Neural cell (in vitro differentiated cells): ENCODE measurements around the gene ANO1. TPM values are rescaled to one million over a fixed set of nuclear protein-coding genes. Genes with fewer than 3 reads are reported as not detected.

Experiments
- H2AFZ ChIP-seq: fragments of 200-600, 300-800 bp; sonication (generic), shearing (Covaris generic); 2 replicates; pipeline ENCODE4 v1.6.0; 2014; ENCODE audit warnings: low read depth, mild to moderate bottlenecking, antibody characterized with exemption, low read length, moderate library complexity
- H3F3A ChIP-seq: fragments of 200-600 bp; shearing (Covaris generic); 2 replicates; pipeline ENCODE4 v1.6.1; 2016; ENCODE audit warnings: mild to moderate bottlenecking, moderate library complexity, mixed read lengths, antibody characterized with exemption, low read length; ENCODE audit not compliant: insufficient read depth, poor library complexity, severe bottlenecking
- H3K27ac ChIP-seq: fragments of 200-600, 300-800 bp; sonication (generic), shearing (Covaris generic); 2 replicates; pipeline ENCODE4 v1.5.1; 2014; ENCODE audit warnings: mild to moderate bottlenecking, low read length, moderate library complexity
- H3K27me3 ChIP-seq: fragments of 300-800, 200-600 bp; sonication (generic), shearing (Covaris generic); 2 replicates; pipeline ENCODE4 v1.6.0; 2014; ENCODE audit warnings: mild to moderate bottlenecking, low read depth, low read length, moderate library complexity; ENCODE audit not compliant: insufficient read depth
- H3K36me3 ChIP-seq: fragments of 300-800, 200-600 bp; sonication (generic), shearing (Covaris generic); 2 replicates; pipeline ENCODE4 v1.5.1; 2014; ENCODE audit warnings: mild to moderate bottlenecking, antibody characterized with exemption, low read length, moderate library complexity; ENCODE audit not compliant: insufficient read depth
- H3K4me2 ChIP-seq: fragments of 300-800, 200-600 bp; sonication (generic), shearing (Covaris generic); 2 replicates; pipeline ENCODE4 v1.6.0; 2014; ENCODE audit warnings: mild to moderate bottlenecking, low read length
- H3K4me3 ChIP-seq: fragments of 300-800, 200-600 bp; sonication (generic), shearing (Covaris generic); 2 replicates; pipeline ENCODE4 v1.5.1; 2014; ENCODE audit warnings: mild to moderate bottlenecking, low read length, moderate library complexity
- H3K79me2 ChIP-seq: fragments of 200-600 bp; shearing (Covaris generic); replicated peaks from 2 replicates; pipeline ENCODE4 v1.6.0; 2014; ENCODE audit warnings: mild to moderate bottlenecking, low read length, moderate library complexity; ENCODE audit not compliant: insufficient read depth
- H3K9ac ChIP-seq: fragments of 300-800, 200-600 bp; sonication (generic), shearing (Covaris generic); 2 replicates; pipeline ENCODE4 v1.6.1; 2016; ENCODE audit warnings: mild to moderate bottlenecking, low read length, mixed read lengths
- H3K9me2 ChIP-seq: fragments of 200-600 bp; shearing (Covaris generic); 2 replicates; pipeline ENCODE4 v1.6.1; 2016; ENCODE audit warnings: mild to moderate bottlenecking, low read length, mixed read lengths; ENCODE audit not compliant: insufficient read depth
- H3K9me3 ChIP-seq: fragments of 200-600, 300-800 bp; sonication (generic), shearing (Covaris generic); 2 replicates; pipeline ENCODE4 v1.6.1; 2016; ENCODE audit warnings: mild to moderate bottlenecking, mixed run types, low read length, moderate library complexity, mixed read lengths
- H4K20me1 ChIP-seq: fragments of 200-600 bp; shearing (Covaris generic); 2 replicates; pipeline ENCODE4 v1.6.1; 2016; ENCODE audit warnings: mild to moderate bottlenecking, mixed run types; ENCODE audit not compliant: insufficient read depth
- CTCF ChIP-seq: fragments of 450-650 bp; IDR thresholded peaks from 2 replicates; pipeline ENCODE4 v1.5.1; 2014; ENCODE audit warnings: antibody characterized with exemption, mild to moderate bottlenecking, moderate library complexity; ENCODE audit not compliant: poor library complexity, severe bottlenecking
- EP300 ChIP-seq: fragments of 450-650 bp; conservative IDR thresholded peaks from 2 replicates; pipeline ENCODE4 v1.6.1; 2014; ENCODE audit warnings: antibody characterized with exemption, mild to moderate bottlenecking, moderate library complexity; ENCODE audit not compliant: poor library complexity, severe bottlenecking
- EZH2 ChIP-seq: fragments of 200-600, 300-800 bp; shearing (Covaris generic), sonication (generic); IDR thresholded peaks from 2 replicates; pipeline ENCODE4 v1.6.1; 2014; ENCODE audit warnings: antibody characterized with exemption, low read length, borderline replicate concordance, mild to moderate bottlenecking; ENCODE audit not compliant: insufficient read depth, poor library complexity, severe bottlenecking
- MXI1 ChIP-seq: fragments of 450-650 bp; conservative IDR thresholded peaks from 2 replicates; pipeline ENCODE4 v1.6.1; 2014; ENCODE audit warnings: antibody characterized with exemption, mild to moderate bottlenecking; ENCODE audit not compliant: poor library complexity, severe bottlenecking
- POLR2AphosphoS5 ChIP-seq: IDR thresholded peaks from 2 replicates; pipeline ENCODE4 v1.6.1; 2012
- RAD21 ChIP-seq: fragments of 450-650 bp; conservative IDR thresholded peaks from 2 replicates; pipeline ENCODE4 v1.6.1; 2014; ENCODE audit warnings: antibody characterized with exemption, mild to moderate bottlenecking, moderate library complexity
- REST ChIP-seq: IDR thresholded peaks from 2 replicates; pipeline ENCODE4 v1.6.1; 2012; ENCODE audit warnings: borderline replicate concordance
- SMC3 ChIP-seq: fragments of 450-650 bp; conservative IDR thresholded peaks from 2 replicates; pipeline ENCODE4 v1.6.1; 2014; ENCODE audit warnings: antibody characterized with exemption, mild to moderate bottlenecking, moderate library complexity; ENCODE audit not compliant: poor library complexity
- TAF1 ChIP-seq: IDR thresholded peaks from 2 replicates; pipeline ENCODE4 v1.6.1; 2012; ENCODE audit warnings: low read depth
- polyA plus RNA-seq: library from polyadenylated mRNA; depleted of rRNA; stranded (reverse); fragments of >200 nt; gene quantifications from 2 replicates; pipeline ENCODE4 v1.2.3, GENCODE V29; 2014

The ANO1 gene
- polyA plus RNA-seq, 1 donor from 2014 or later, result not detected

DNA sequence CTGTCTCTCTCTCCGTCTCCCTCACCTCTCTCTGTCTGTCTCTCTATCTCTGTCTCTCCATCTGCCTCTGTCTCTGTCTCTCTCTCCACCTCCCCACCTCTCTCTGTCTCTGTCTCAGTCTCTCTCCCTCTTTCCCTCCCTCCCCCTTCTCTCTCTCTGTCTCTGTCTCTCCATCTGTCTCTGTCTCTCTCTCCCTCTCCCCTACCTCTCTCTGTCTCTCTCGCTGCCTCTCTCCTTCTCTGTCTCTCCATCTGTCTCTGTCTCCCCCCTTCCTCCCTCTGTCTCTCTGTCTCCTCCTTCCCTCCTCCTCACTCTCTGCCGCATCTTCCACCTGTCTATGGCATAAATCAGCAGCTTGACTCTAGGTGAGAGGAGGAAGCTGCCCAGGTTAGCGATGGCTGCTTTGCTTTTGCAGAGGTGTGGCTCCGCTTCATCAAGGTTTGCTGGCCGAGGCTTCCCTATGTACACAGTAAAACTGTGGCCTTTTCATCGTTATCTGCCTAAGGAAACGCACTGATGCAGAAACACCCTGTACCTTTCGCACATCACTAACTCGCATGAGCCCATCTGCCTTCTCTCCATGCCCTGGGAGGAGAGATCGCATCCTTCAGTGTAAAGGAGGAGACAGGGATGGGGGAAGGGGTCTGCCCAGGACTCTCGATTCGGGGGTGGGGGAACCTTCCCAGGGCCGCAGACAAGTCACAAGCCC, 44.5 kb downstream of the ANO1 start:
- H2AFZ ChIP-seq, result no peak overlapping the region
- no peaks in the 10 kb centered on the region for H3K27me3 ChIP-seq
- H3K36me3 ChIP-seq, result no peaks in the 10 kb centered on the region
- H3K27ac ChIP-seq, result no peak overlapping the region
- TF ChIP-seq EZH2 (no peak), EP300 (no peak)
- H3K79me2 ChIP-seq, result no peaks in the 10 kb centered on the region
- H4K20me1 ChIP-seq, result no peaks in the 10 kb centered on the region
- H3K4me3 ChIP-seq, result no peak overlapping the region
- H3K9ac ChIP-seq, result no peak overlapping the region
- H3K9me3 ChIP-seq, result no peaks in the 10 kb centered on the region
- no peaks in the 10 kb centered on the region for H3F3A ChIP-seq
- H3K9me2 ChIP-seq, result no peaks in the 10 kb centered on the region
- no peak overlapping the region for H3K4me2 ChIP-seq

DNA sequence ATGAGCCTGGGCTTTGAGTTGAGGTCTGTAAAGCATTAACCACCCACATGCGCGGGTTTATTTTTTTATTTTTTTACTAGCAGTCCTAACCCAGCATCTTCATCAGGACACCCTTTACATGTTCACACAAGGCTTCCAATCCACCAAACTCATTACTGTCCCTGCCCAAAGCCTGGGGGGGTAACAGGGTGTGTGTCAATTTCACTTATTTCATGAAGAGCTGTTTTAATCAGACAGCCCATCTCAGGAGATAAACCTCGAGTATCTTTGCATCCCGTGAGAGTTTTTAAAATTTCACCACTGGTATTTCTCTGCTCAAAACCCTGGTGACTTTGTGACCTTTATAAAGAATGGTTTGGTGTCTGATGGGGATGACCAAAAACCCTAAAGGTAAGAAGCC, 45.6 kb downstream of the ANO1 start:
- no peak overlapping the region for H2AFZ ChIP-seq
- H3K9me2 ChIP-seq, result no peaks in the 10 kb centered on the region
- TF ChIP-seq SMC3, result no peak
- TF ChIP-seq TAF1, result no peak
- TF ChIP-seq RAD21, result no peak
- TF ChIP-seq EP300, result no peak
- TF ChIP-seq CTCF, result no peak
- no peak for TF ChIP-seq REST
- no peak for TF ChIP-seq POLR2AphosphoS5
- no peak for TF ChIP-seq MXI1
- TF ChIP-seq EZH2, result no peak
- H4K20me1 ChIP-seq, result no peaks in the 10 kb centered on the region
- H3K9ac ChIP-seq, result no peak overlapping the region
- H3K9me3 ChIP-seq, result no peaks in the 10 kb centered on the region
- H3K4me3 ChIP-seq, result no peak overlapping the region
- no peaks in the 10 kb centered on the region for H3K27me3 ChIP-seq
- H3K27ac ChIP-seq, result no peak overlapping the region
- H3F3A ChIP-seq, result no peaks in the 10 kb centered on the region
- no peak overlapping the region for H3K4me2 ChIP-seq
- H3K79me2 ChIP-seq, result no peaks in the 10 kb centered on the region
- no peaks in the 10 kb centered on the region for H3K36me3 ChIP-seq
